ENCODE results near the gene LRIG1.

DNA sequence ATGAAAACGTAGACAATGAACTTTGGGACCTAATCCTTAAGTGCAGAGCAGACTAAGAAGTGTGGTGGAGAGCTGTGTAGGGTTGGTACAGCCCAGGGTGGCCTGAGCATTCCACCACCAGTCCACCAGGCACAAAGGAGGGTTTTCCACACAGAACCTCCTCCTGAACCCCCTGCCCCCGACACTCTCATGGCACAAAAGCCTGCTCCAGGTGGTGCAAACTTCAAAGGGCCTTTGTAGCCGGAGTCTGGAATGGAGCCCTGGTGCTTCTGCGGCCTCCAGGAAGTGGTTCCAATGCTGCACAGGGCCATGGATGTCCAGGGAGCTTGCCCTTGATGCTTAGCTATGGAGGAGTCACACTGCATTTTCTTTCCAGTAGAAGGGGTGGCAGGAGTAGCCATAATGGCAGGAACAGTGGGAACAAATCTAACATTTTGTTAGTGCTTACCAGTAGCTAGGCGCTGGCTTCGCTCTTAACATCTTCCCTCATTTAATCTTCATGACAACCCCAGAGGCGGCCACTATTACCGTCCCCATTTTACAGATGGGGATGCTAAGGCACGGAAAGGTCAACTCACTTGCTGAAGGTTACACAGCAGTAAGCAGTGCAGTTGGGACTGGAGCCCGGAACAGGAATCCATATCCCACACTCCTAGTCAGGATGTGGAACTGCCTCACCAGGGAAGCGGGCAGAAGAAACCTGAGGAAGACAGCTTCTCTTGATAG lies 68.6 kb downstream of the LRIG1 start:
- TF ChIP-seq, protein P1, sequence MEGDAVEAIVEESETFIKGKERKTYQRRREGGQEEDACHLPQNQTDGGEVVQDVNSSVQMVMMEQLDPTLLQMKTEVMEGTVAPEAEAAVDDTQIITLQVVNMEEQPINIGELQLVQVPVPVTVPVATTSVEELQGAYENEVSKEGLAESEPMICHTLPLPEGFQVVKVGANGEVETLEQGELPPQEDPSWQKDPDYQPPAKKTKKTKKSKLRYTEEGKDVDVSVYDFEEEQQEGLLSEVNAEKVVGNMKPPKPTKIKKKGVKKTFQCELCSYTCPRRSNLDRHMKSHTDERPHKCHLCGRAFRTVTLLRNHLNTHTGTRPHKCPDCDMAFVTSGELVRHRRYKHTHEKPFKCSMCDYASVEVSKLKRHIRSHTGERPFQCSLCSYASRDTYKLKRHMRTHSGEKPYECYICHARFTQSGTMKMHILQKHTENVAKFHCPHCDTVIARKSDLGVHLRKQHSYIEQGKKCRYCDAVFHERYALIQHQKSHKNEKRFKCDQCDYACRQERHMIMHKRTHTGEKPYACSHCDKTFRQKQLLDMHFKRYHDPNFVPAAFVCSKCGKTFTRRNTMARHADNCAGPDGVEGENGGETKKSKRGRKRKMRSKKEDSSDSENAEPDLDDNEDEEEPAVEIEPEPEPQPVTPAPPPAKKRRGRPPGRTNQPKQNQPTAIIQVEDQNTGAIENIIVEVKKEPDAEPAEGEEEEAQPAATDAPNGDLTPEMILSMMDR (IDR thresholded peaks at IDR 0.05), result no peak
- TF ChIP-seq POLR2A (IDR thresholded peaks at IDR 0.05), result no peak

Data from prostate gland (tissue), 2 donors.